GM18508 (cell line): ENCODE measurements around the gene GAS7.

Experiments used
- ATAC-seq: cut with Tn5 transposase; IDR thresholded peaks from one replicate; pipeline ENCODE4 v1.9.1; 2021; ENCODE audit warnings: moderate number of reproducible peaks; ENCODE audit not compliant: insufficient read depth, unreplicated experiment

Gene GAS7

GRCh38 chr17:10201680-10202079 is 3.3 kb upstream of the GAS7 start:
- ATAC-seq: no peak

DNA sequence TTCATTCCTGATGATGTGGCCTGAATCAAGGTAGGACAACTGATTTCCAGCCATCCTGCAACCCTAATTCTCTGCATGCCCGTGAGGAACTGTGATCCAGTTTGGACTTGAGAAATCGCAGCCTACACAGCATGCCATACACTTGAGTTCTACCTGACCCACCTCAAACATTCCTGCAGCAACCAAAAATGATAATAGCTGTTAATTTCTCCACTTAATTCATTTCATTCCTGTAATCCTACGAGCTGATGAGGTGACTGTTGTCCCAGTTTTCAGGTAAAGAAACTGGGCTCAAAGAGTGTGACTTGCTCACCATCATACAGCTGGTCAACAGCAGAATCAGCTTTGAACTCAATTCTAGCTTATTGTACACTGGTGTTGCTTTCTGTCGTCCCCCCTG is 2.2 kb upstream of the GAS7 start:
- no peak for ATAC-seq

GRCh38 chr17:10200016-10200415 is 1.6 kb upstream of the GAS7 start:
- no peak for ATAC-seq

DNA sequence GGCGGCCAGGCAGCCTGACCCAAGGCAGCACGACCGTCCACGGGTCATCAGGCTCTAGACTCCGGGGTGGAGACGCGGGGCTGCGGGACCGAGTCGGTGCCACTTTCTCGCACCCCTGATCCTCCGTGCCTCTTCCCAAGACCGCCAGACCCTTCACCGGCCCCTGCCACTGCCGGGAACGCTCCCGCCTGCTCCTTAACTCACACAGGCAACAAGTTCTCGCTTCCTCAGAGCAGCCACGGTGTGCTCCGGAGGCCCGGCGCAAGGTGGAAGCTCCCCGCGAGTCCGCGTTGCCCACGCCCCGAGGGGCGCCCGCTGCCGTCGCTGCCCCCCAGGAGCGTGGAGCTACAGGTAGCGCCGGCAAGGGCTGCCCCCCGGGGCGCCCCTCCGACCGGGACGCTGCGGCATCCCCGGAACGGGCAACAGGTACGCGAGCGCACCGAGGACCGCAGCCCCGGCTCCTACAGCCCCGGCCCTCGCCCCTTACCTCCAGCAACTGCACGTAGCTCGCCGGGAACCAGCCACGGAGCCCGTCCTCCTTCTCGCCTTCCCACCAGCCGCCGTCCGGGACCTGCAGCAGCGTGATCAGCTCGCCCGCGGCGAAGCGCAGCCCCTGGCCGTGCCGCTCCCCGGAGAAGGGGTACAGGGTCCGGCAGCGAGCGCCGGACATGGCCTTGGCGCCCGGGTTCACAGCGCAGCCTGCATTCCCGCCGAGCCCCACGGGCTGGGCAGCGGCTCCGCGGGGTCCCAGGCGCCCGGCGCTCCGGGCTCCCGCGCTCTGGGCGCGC is 491 bp downstream of the GAS7 start:
- ATAC-seq: no peak

DNA sequence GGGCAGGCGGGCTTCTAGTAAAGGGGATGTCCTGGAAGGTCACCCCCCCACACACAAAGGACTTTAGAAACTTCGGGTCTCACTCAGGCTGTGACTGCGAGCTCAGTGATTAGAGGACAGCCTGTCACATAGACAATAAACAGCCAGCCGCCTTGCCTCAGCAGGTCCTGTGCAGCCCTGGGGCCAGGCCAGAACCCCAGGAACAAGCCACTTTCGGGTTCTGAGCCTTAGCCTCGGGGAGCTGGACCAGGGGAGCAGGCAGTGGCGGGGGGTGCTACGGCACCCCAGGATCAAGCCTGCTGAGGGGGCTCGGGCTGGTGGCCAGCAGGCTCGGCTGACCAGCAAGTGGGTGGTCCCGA is 1.1 kb downstream of the GAS7 start:
- ATAC-seq: no peak

DNA sequence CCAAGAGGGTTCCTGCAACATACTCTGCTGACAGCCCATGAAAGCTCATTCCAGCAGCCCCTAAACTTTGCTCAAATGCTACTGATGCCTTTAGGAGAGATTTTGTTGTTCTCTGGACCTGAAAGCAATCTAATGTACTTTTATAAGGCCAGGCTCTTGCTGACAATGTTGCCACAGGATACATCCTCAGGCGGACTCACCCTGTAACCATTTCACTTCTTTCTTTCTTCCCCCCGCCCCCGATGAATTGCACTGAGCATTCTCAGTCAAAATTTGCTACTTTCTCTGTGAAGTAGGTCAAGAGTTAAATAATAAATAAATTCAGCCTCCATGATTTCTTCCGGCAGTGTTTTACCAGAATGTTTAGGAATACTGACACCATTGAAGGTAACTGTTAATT is 1.5 kb downstream of the GAS7 start:
- ATAC-seq: no peak

GRCh38 chr17:10196384-10196895 is 2.0 kb downstream of the GAS7 start:
- ATAC-seq: no peak

- ATAC-seq: no peak
These were observed 3.2 kb downstream of the GAS7 start for GRCh38 chr17:10195090-10195805.

DNA sequence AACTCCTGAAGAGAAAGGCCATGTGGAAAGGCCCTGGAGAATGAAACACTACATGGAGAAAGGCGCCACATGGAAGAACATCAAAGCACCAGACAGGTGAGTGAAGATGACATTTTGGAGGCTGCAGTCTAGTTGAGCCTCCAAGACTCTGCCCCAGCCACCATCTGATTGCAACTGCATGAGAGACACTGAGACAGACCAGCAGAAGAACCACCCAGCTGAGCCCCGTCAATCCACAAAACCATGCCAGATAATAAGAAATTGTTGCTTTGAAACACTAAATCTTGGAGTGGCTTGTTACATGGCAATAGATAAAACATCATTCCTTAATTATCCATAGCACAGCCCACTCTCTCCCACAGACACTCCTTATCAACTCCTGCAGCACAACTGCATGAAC is 4.8 kb downstream of the GAS7 start:
- no peak for ATAC-seq

GRCh38 chr17:10192972-10193371 is 5.4 kb downstream of the GAS7 start:
- ATAC-seq: no peak

DNA sequence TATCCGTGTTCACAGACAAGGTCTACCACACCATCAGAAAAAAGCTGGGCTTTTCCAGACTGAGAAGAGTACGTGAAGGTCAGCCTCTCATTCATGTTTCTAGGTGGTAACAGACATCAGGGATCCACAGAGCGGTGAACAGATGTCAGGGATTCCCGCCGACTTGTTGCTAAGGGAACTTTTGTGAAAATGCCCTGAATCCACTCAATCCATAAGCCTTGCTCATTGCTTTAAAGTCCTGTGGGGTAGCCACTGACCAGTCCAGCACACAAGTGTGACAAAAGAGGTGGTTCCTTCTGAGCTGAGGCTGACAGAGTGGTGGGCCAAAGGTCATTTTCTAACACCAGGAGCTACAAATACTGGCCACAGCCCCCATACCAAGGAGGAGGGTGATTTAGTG is 5.9 kb downstream of the GAS7 start:
- ATAC-seq: no peak

DNA sequence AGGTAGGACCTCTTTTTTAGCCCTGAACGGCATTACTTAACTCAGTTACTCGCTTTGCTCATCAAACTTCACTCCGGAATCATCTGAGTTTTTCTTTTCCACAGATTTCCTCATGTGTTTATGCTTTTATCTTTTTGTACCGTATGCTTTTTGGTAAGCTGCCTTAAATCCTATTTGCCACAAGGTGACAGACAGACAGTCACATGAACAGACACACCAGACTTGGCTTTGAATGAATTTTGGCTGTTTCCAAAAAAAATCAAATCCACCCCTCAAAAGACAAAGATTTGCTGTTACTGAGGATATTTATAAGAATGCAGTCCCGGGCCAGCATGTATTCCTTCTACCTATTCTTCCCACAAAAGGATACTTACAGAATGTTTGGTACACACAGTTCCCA is 10.9 kb downstream of the GAS7 start:
- ATAC-seq: no peak

DNA sequence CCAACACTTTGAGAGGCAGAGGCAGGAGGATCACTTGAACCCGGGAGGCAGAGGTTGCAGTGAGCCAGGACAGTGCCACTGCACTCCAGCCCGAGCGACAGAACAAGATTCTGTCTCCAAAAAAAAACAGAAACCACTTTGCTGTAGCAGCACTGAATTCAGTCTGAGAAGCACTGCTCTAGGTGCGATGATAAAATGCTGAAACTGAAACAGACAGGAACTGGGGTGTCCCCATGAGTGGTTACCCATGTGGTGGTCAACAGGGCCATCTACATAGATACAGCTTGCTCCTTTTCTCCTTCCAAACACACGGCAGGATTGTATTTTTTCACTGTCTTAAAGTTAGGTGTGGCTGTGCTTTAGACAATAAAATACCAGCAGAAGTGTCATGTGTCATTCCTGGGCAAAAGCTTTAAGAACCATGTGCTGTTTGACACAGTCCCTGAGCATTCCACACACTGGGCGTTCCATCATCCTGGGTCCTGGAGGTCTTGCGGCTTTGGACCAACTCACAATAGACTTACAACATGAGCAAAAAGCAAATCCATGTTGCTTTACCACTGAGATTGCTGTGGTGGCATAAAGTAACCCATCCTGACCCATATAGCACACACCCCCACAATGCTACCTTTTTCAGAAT is 11.5 kb downstream of the GAS7 start:
- no peak for ATAC-seq

GRCh38 chr17:10183931-10184930 is 14.2 kb downstream of the GAS7 start:
- ATAC-seq: no peak

DNA sequence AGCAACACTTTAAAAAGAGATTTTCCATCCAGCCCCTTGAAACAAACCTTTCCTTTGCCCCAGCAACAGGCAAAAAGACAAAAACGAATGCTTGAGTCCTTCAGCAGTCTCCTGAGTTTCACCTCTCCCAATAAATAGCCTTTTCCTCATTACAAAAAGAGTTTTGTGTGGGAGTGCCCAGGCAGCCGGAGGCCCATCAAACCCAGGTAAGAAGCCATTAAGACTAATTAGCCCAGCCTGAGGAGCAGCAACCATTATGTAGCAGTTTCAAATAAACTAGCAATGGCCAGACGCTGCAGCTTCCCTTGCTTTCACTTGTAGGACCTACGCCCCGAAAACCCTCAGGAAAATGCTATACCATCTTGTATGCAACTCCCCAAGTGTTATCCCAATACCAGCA is 15.6 kb downstream of the GAS7 start:
- no peak for ATAC-seq

DNA sequence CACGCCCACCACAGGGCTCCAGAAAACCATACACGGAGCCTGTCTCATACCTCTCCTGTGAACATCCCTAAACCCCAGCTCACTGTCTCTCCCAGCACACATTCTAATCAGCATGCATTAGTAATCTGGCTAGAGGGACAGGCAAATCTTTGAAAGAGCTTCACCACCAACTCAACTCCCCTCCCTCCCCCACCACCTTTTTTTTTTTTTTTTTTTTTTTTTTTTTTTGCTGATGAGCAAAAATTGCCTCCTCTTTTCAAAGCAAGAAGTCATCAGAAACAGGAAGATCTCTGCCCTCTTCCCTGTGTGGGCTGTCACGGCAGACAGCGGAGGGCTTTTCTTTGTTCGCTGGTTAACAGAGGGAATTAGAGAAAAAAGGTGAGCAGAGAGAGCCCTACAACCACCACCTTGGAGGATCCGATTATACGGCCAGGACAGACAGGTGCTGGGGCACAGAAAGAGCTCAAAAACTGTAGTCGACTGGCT is 19.9 kb downstream of the GAS7 start:
- no peak for ATAC-seq

- no peak for ATAC-seq
These were observed 20.4 kb downstream of the GAS7 start for GRCh38 chr17:10177913-10178505.

DNA sequence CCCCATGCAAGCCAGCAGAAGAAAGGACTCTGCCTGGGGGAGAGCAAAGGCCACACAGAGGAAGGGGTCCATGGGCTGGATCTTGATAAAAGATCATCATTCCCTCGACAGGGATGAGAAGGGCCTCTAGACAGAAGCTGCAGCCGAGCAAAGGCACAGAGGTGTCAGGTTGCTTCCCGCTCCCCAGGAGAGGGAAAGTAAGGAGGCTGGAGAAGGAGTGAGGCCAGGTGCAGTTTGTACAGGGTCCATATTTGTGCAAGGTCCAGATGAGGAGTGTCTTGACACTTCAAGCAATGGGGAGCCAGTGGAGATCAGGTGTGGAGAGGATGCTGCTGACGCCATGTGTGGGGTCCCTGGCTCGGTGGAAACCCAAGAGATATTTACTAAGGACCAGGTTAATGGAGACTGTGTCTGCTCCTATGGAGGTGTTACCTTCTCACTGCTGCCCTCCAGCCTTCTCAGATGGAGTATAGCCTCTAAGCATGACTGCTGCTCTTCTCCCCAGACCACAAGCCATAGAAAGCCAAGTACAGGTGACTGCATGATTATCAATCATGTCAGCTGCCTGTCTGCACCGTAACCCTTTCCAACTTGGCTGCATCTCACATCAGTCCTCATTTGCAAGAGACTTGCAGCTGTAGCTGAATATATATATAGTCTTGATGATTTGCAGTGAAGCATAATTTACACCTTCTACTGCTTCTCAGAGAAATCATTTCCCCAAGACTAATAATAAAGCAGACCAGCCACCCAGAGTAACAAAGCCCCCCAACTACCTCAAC is 21.1 kb downstream of the GAS7 start:
- no peak for ATAC-seq

- ATAC-seq: no peak
These were observed 24.5 kb downstream of the GAS7 start for GRCh38 chr17:10173913-10174312.
